GM10847 (cell line): ENCODE data around the gene ABCC4.

Source experiments
- POLR2A ChIP-seq: IDR thresholded peaks from 2 replicates; pipeline ENCODE4 v1.6.1; 2011; ENCODE audit not compliant: insufficient read length; ENCODE audit errors: extremely low read depth

Gene ABCC4

GRCh38 chr13:95099541-95099940 lies 201.7 kb downstream of the ABCC4 start:
- no peak for TF ChIP-seq POLR2A

GRCh38 chr13:95098916-95099315 lies 202.3 kb downstream of the ABCC4 start:
- no peak for TF ChIP-seq POLR2A

- TF ChIP-seq POLR2A = no peak
Measured at GRCh38 chr13:95091755-95092154, 209.5 kb downstream of the ABCC4 start.

- TF ChIP-seq POLR2A = no peak
Measured at GRCh38 chr13:95087746-95088305, 213.4 kb downstream of the ABCC4 start.

- TF ChIP-seq POLR2A = no peak
Measured at GRCh38 chr13:95086761-95087160, 214.5 kb downstream of the ABCC4 start.

- TF ChIP-seq POLR2A = no peak
Measured at GRCh38 chr13:95083758-95084157, 217.5 kb downstream of the ABCC4 start.

GRCh38 chr13:95083066-95083465 lies 218.2 kb downstream of the ABCC4 start:
- no peak for TF ChIP-seq POLR2A

GRCh38 chr13:95075506-95075905 lies 225.7 kb downstream of the ABCC4 start:
- no peak for TF ChIP-seq POLR2A

- TF ChIP-seq POLR2A = no peak
Measured at GRCh38 chr13:95074820-95075219, 226.4 kb downstream of the ABCC4 start.

- no peak for TF ChIP-seq POLR2A
Measured at GRCh38 chr13:95073747-95074311, 227.4 kb downstream of the ABCC4 start.

GRCh38 chr13:95067303-95067702 lies 233.9 kb downstream of the ABCC4 start:
- no peak for TF ChIP-seq POLR2A

GRCh38 chr13:95060014-95060519 lies 241.2 kb downstream of the ABCC4 start:
- no peak for TF ChIP-seq POLR2A

- no peak for TF ChIP-seq POLR2A
Measured at GRCh38 chr13:95059306-95059705, 241.9 kb downstream of the ABCC4 start.

GRCh38 chr13:95058680-95059079 lies 242.6 kb downstream of the ABCC4 start:
- TF ChIP-seq POLR2A = no peak

GRCh38 chr13:95056266-95056665 lies 245.0 kb downstream of the ABCC4 start:
- TF ChIP-seq POLR2A = no peak

- no peak for TF ChIP-seq POLR2A
Measured at GRCh38 chr13:95050800-95051615, 250.2 kb downstream of the ABCC4 start.
